ENCODE data around the gene CAV1.
A peak's percentile ranks its signal among the peaks of the same experiment; 100 is the strongest.

The CAV1 gene

DNA sequence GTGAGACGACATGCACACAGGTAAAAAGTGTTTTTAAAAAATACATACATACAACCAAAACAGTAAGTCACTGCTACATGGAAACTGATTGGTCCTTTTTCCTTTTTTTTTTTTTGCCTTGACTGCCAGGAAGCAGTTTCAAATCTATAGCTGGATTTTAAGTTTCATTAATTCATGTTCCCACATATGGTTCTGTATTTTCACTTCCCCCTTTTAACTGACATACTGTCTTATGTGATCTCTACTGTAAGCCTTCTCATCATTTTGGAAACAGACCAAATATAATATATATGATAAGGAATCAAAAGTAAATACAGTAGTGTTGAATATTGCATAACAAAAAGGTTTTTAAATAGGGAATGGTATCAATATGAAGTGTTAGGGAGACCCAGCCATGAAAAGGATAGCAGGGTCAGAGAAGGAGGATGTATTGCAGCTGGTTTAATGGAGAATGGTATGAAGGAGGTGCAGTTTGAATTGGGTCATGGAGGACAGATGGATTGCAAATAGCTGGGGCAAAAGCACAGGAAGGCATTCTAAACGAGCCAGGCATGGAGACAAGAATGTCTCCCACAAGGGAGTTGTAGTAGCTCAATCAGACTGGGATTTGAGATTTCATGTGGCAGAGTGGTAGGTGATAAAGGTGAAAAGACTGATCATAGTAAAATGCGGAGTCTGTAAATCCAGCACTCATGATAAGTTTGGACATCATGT, 5.4 kb downstream of the CAV1 start:
- no peak overlapping the region for H3K27ac ChIP-seq (ENCODE audit: low read length)
- peak overlapping the region; percentile 47 to 61 for H3K4me3 ChIP-seq (ENCODE audit: low read length in 2 of 2)
- no peaks in the 10 kb centered on the region for H3K9me3 ChIP-seq (ENCODE audit: control insufficient read depth in 2 of 2, low read length in 2 of 2)
- H3K9ac ChIP-seq (ENCODE audit: low read length in 2 of 2): no peak overlapping the region
- peaks cover 52% of the 10 kb centered on the region for H3K4me1 ChIP-seq (ENCODE audit: control insufficient read depth, insufficient read depth, low read length)
- peaks cover 0 to 2% of the 10 kb centered on the region in 2 donors for H3K27me3 ChIP-seq (ENCODE audit: control insufficient read depth in 1 of 2, insufficient read depth in 2 of 2, low read length in 2 of 2)
- peaks cover 10 to 16% of the 10 kb centered on the region in 2 donors for H3K36me3 ChIP-seq (ENCODE audit: control insufficient read depth in 2 of 2, insufficient read depth in 2 of 2, low read length in 2 of 2)

GRCh38 chr7:116532102-116532688, 7.4 kb downstream of the CAV1 start:
- Histone ChIP-seq H3K4me1 (ENCODE audit: control insufficient read depth, insufficient read depth, low read length) (peaks cover 46% of the 10 kb centered on the region), H3K27me3 (ENCODE audit: control insufficient read depth in 1 of 2, insufficient read depth in 2 of 2, low read length in 2 of 2) (no peaks in the 10 kb centered on the region), H3K9ac (ENCODE audit: low read length in 2 of 2) (no peak overlapping the region), H3K36me3 (ENCODE audit: control insufficient read depth in 2 of 2, insufficient read depth in 2 of 2, low read length in 2 of 2) (peaks cover 12 to 28% of the 10 kb centered on the region in 2 donors), H3K4me3 (ENCODE audit: low read length in 2 of 2) (peak overlapping the region in 1 of 2 donors; percentile 24), H3K9me3 (ENCODE audit: control insufficient read depth in 2 of 2, low read length in 2 of 2) (no peaks in the 10 kb centered on the region), H3K27ac (ENCODE audit: low read length) (peak overlapping the region; percentile 13)

GRCh38 chr7:116534790-116535189, 10.0 kb downstream of the CAV1 start:
- Histone ChIP-seq H3K4me1 (ENCODE audit: control insufficient read depth, insufficient read depth, low read length) (peaks cover 35% of the 10 kb centered on the region), H3K27me3 (ENCODE audit: control insufficient read depth in 1 of 2, insufficient read depth in 2 of 2, low read length in 2 of 2) (no peaks in the 10 kb centered on the region), H3K27ac (ENCODE audit: low read length) (peak overlapping the region; percentile 50), H3K4me3 (ENCODE audit: low read length in 2 of 2) (peak overlapping the region in 1 of 2 donors; percentile 26), H3K9ac (ENCODE audit: low read length in 2 of 2) (no peak overlapping the region), H3K36me3 (ENCODE audit: control insufficient read depth in 2 of 2, insufficient read depth in 2 of 2, low read length in 2 of 2) (peaks cover 21 to 32% of the 10 kb centered on the region in 2 donors), H3K9me3 (ENCODE audit: control insufficient read depth in 2 of 2, low read length in 2 of 2) (no peaks in the 10 kb centered on the region)

DNA sequence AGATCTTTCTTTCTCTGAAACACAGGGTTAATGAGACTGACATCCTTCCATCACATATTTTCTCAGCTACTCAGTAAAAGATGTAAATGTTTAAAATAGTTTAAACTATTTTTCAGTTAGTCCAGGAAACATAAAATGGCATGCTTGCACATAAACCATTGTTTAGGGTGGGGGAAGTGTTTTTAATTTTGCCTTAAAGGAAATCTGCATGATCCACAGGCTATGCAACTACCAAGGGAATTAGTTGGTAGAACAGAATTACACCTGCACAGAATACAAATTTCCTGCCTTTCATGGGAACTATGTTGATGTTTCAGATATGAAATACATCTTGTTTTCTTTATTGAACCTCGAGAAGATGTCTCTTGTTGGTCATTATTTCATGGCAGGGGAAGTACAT, 10.6 kb downstream of the CAV1 start:
- H3K9me3 ChIP-seq (ENCODE audit: control insufficient read depth in 2 of 2, low read length in 2 of 2): no peaks in the 10 kb centered on the region
- peak overlapping the region; percentile 50 for H3K27ac ChIP-seq (ENCODE audit: low read length)
- no peaks in the 10 kb centered on the region for H3K27me3 ChIP-seq (ENCODE audit: control insufficient read depth in 1 of 2, insufficient read depth in 2 of 2, low read length in 2 of 2)
- peaks cover 29% of the 10 kb centered on the region for H3K4me1 ChIP-seq (ENCODE audit: control insufficient read depth, insufficient read depth, low read length)
- no peak overlapping the region for H3K9ac ChIP-seq (ENCODE audit: low read length in 2 of 2)
- no peak overlapping the region for H3K4me3 ChIP-seq (ENCODE audit: low read length in 2 of 2)
- H3K36me3 ChIP-seq (ENCODE audit: control insufficient read depth in 2 of 2, insufficient read depth in 2 of 2, low read length in 2 of 2): peaks cover 20 to 32% of the 10 kb centered on the region in 2 donors

DNA sequence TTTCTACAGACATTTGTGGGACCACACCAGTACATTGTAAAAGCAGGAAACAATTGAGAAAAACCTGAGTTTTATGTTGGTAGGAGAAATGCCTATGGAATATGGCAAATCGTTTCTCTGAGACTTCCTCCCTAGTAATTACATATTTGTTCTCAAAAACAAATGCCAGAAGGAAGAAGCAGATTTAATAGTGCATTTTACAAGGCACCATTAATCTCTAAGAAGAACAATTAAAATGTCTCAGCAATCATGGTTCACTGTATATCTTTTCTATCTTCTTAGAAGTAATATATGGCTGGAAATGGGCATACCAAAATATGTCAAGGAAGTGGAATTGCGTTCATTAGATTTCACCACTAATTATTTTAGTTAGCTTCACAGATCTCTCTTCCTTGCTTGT, 13.3 kb downstream of the CAV1 start:
- Histone ChIP-seq H3K27me3 (ENCODE audit: control insufficient read depth in 1 of 2, insufficient read depth in 2 of 2, low read length in 2 of 2) (no peaks in the 10 kb centered on the region), H3K4me3 (ENCODE audit: low read length in 2 of 2) (no peak overlapping the region), H3K27ac (ENCODE audit: low read length) (peak overlapping the region; percentile 65), H3K4me1 (ENCODE audit: control insufficient read depth, insufficient read depth, low read length) (peaks cover 29% of the 10 kb centered on the region), H3K36me3 (ENCODE audit: control insufficient read depth in 2 of 2, insufficient read depth in 2 of 2, low read length in 2 of 2) (peaks cover 18 to 32% of the 10 kb centered on the region in 2 donors), H3K9ac (ENCODE audit: low read length in 2 of 2) (no peak overlapping the region), H3K9me3 (ENCODE audit: control insufficient read depth in 2 of 2, low read length in 2 of 2) (no peaks in the 10 kb centered on the region)

DNA sequence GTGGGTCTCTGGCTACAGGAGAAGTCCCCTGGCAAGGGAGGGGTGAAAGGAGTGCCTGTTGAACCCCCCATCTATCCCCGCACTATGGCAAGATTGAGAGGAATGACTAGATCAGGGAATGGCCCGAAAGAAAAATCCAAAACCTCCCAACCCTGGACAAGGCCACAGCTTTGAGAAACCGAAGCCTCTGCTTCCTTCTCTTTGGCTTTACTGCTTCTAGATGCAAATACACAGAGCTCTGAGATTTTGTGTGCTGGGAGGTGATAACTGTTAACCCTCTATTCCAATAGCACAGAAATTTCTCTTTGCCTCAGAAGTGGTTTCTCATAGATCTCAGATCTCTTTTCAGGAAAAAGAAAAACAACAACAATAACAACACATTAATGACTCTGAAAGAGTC, 15.0 kb downstream of the CAV1 start:
- peaks cover 16 to 29% of the 10 kb centered on the region in 2 donors for H3K36me3 ChIP-seq (ENCODE audit: control insufficient read depth in 2 of 2, insufficient read depth in 2 of 2, low read length in 2 of 2)
- no peak overlapping the region for H3K4me3 ChIP-seq (ENCODE audit: low read length in 2 of 2)
- peak overlapping the region in 1 of 2 donors; percentile 17 for H3K9ac ChIP-seq (ENCODE audit: low read length in 2 of 2)
- peaks cover 25% of the 10 kb centered on the region for H3K4me1 ChIP-seq (ENCODE audit: control insufficient read depth, insufficient read depth, low read length)
- no peaks in the 10 kb centered on the region for H3K27me3 ChIP-seq (ENCODE audit: control insufficient read depth in 1 of 2, insufficient read depth in 2 of 2, low read length in 2 of 2)
- H3K27ac ChIP-seq (ENCODE audit: low read length): peak overlapping the region; percentile 37
- no peaks in the 10 kb centered on the region for H3K9me3 ChIP-seq (ENCODE audit: control insufficient read depth in 2 of 2, low read length in 2 of 2)

DNA sequence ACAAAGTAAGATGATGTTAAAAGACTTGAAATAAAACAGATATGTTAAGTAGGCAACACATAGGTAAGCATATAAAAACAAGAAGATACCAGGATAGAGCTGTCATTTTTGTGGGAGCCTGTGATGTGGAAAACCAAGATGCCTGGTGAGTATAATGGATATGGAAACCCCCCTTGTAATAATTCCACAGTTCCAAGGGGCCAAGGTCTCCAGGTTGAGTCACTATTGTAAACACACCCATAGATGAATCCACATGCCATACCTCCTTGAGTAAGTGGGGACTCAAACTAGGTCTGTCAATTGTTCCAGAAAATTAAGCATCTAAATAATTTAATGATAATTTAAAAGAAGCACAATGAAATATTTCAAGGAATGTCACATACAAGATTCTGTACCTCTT, 15.9 kb downstream of the CAV1 start:
- H3K9me3 ChIP-seq (ENCODE audit: control insufficient read depth in 2 of 2, low read length in 2 of 2): no peaks in the 10 kb centered on the region
- no peaks in the 10 kb centered on the region for H3K27me3 ChIP-seq (ENCODE audit: control insufficient read depth in 1 of 2, insufficient read depth in 2 of 2, low read length in 2 of 2)
- H3K4me1 ChIP-seq (ENCODE audit: control insufficient read depth, insufficient read depth, low read length): peaks cover 22% of the 10 kb centered on the region
- H3K4me3 ChIP-seq (ENCODE audit: low read length in 2 of 2): no peak overlapping the region
- H3K9ac ChIP-seq (ENCODE audit: low read length in 2 of 2): no peak overlapping the region
- peak overlapping the region; percentile 3 for H3K27ac ChIP-seq (ENCODE audit: low read length)
- H3K36me3 ChIP-seq (ENCODE audit: control insufficient read depth in 2 of 2, insufficient read depth in 2 of 2, low read length in 2 of 2): peaks cover 13 to 22% of the 10 kb centered on the region in 2 donors

DNA sequence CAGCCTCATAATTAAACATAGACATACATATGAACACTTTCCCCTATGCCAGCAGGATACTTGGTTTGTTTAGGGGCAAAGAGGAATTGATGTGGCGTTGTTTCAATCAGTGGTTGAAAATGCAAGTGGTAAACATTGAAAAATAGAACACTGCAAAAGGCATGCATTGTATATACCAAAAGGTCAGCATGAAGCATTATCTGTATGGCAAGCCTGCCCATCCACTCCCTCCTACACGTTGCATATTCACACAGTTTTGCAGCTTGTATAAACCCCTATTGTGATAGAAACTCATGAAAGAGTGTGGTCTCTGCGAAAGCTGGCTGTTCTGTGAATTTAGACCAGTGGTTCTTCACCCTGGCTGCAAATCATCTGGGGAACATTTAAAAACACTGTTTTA, 17.1 kb downstream of the CAV1 start:
- Histone ChIP-seq H3K27ac (ENCODE audit: low read length) (peak overlapping the region; percentile 68), H3K27me3 (ENCODE audit: control insufficient read depth in 1 of 2, insufficient read depth in 2 of 2, low read length in 2 of 2) (no peaks in the 10 kb centered on the region), H3K9me3 (ENCODE audit: control insufficient read depth in 2 of 2, low read length in 2 of 2) (no peaks in the 10 kb centered on the region), H3K4me1 (ENCODE audit: control insufficient read depth, insufficient read depth, low read length) (peaks cover 23% of the 10 kb centered on the region), H3K9ac (ENCODE audit: low read length in 2 of 2) (peak overlapping the region in 1 of 2 donors; percentile 4), H3K4me3 (ENCODE audit: low read length in 2 of 2) (no peak overlapping the region), H3K36me3 (ENCODE audit: control insufficient read depth in 2 of 2, insufficient read depth in 2 of 2, low read length in 2 of 2) (peaks cover 13 to 18% of the 10 kb centered on the region in 2 donors)

- Histone ChIP-seq H3K27me3 (ENCODE audit: control insufficient read depth in 1 of 2, insufficient read depth in 2 of 2, low read length in 2 of 2) (no peaks in the 10 kb centered on the region), H3K9me3 (ENCODE audit: control insufficient read depth in 2 of 2, low read length in 2 of 2) (no peaks in the 10 kb centered on the region), H3K36me3 (ENCODE audit: control insufficient read depth in 2 of 2, insufficient read depth in 2 of 2, low read length in 2 of 2) (peaks cover 7 to 13% of the 10 kb centered on the region in 2 donors), H3K4me1 (ENCODE audit: control insufficient read depth, insufficient read depth, low read length) (peaks cover 18% of the 10 kb centered on the region), H3K4me3 (ENCODE audit: low read length in 2 of 2) (no peak overlapping the region), H3K9ac (ENCODE audit: low read length in 2 of 2) (no peak overlapping the region), H3K27ac (ENCODE audit: low read length) (peak overlapping the region; percentile 68)
Observed at GRCh38 chr7:116542618-116543017, 17.8 kb downstream of the CAV1 start.

DNA sequence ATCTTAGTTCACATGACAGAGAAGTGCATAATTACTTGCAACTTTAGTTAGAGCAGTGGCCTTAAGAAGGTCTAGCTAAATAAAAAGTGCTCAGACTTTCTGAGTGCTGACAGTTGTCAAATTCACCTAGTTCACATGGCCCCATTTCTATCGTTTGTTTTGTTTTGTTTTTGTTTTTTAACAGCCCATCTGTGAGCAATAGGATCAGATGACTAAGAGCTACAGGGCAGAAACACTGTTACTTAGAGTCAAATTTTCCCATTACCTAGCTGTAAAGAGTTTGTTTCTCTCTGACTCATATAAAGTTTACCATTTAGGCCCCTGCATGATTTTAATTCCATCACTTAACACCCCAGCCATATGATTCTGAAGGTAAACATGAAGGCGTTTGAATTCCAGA, 18.8 kb downstream of the CAV1 start:
- Histone ChIP-seq H3K36me3 (ENCODE audit: control insufficient read depth in 2 of 2, insufficient read depth in 2 of 2, low read length in 2 of 2) (peaks cover 8 to 13% of the 10 kb centered on the region in 2 donors), H3K9me3 (ENCODE audit: control insufficient read depth in 2 of 2, low read length in 2 of 2) (no peaks in the 10 kb centered on the region), H3K4me3 (ENCODE audit: low read length in 2 of 2) (no peak overlapping the region), H3K27me3 (ENCODE audit: control insufficient read depth in 1 of 2, insufficient read depth in 2 of 2, low read length in 2 of 2) (no peaks in the 10 kb centered on the region), H3K9ac (ENCODE audit: low read length in 2 of 2) (no peak overlapping the region), H3K4me1 (ENCODE audit: control insufficient read depth, insufficient read depth, low read length) (peaks cover 26% of the 10 kb centered on the region), H3K27ac (ENCODE audit: low read length) (peak overlapping the region; percentile 68)

GRCh38 chr7:116544487-116544886, 19.7 kb downstream of the CAV1 start:
- Histone ChIP-seq H3K36me3 (ENCODE audit: control insufficient read depth in 2 of 2, insufficient read depth in 2 of 2, low read length in 2 of 2) (peaks cover 9 to 12% of the 10 kb centered on the region in 2 donors), H3K9ac (ENCODE audit: low read length in 2 of 2) (no peak overlapping the region), H3K9me3 (ENCODE audit: control insufficient read depth in 2 of 2, low read length in 2 of 2) (no peaks in the 10 kb centered on the region), H3K27ac (ENCODE audit: low read length) (peak overlapping the region; percentile 68), H3K27me3 (ENCODE audit: control insufficient read depth in 1 of 2, insufficient read depth in 2 of 2, low read length in 2 of 2) (no peaks in the 10 kb centered on the region), H3K4me1 (ENCODE audit: control insufficient read depth, insufficient read depth, low read length) (peaks cover 28% of the 10 kb centered on the region), H3K4me3 (ENCODE audit: low read length in 2 of 2) (no peak overlapping the region)

Measured in stomach smooth muscle (tissue), 2 donors.